SK-N-SH treated with all-trans-retinoic acid at 6 μM for 48 hours (cell line): ENCODE data around the gene PHIP.

Source experiments
- CSDC2 ChIP-seq: fragments of 250-450 bp; sonication (Bioruptor Pico); IDR thresholded peaks from 2 replicates; pipeline ENCODE4 v1.5.0; 2020; ENCODE audit warnings: mild to moderate bottlenecking, moderate library complexity
- ESRRG ChIP-seq: fragments of 250-450 bp; sonication (Bioruptor Pico); IDR thresholded peaks from 2 replicates; pipeline ENCODE4 v1.6.1; 2021; ENCODE audit warnings: mild to moderate bottlenecking
- GLIS3 ChIP-seq: fragments of 250-450 bp; sonication (Bioruptor Pico); IDR thresholded peaks from 2 replicates; pipeline ENCODE4 v1.5.0; 2020; ENCODE audit warnings: mild to moderate bottlenecking, moderate library complexity
- PPARA ChIP-seq: fragments of 250-450 bp; sonication (Bioruptor Pico); IDR thresholded peaks from 2 replicates; pipeline ENCODE4 v1.5.0; 2020; ENCODE audit warnings: mild to moderate bottlenecking, borderline replicate concordance
- RARB ChIP-seq: fragments of 250-450 bp; sonication (Bioruptor Pico); IDR thresholded peaks from 2 replicates; pipeline ENCODE4 v1.8.0; 2021; ENCODE audit warnings: mild to moderate bottlenecking, moderate library complexity
- TCF4 ChIP-seq: fragments of 250-450 bp; sonication (Bioruptor Pico); IDR thresholded peaks from 2 replicates; pipeline ENCODE4 v1.8.0; 2021; ENCODE audit warnings: mild to moderate bottlenecking, moderate library complexity, borderline replicate concordance
- TOX ChIP-seq: fragments of 250-450 bp; sonication (Bioruptor Pico); IDR thresholded peaks from 2 replicates; pipeline ENCODE4 v1.8.0; 2021; ENCODE audit warnings: mild to moderate bottlenecking, moderate library complexity, borderline replicate concordance
- ZFP3 ChIP-seq: fragments of 250-450 bp; sonication (Bioruptor Pico); IDR thresholded peaks from 2 replicates; pipeline ENCODE4 v1.5.0; 2020; ENCODE audit warnings: mild to moderate bottlenecking, moderate library complexity
- ZFP30 ChIP-seq: fragments of 450-650 bp; formaldehyde crosslinking; IDR thresholded peaks from 2 replicates; pipeline ENCODE4 v1.5.0; 2022; ENCODE audit warnings: mild to moderate bottlenecking, moderate library complexity
- ZNF565 ChIP-seq: fragments of 450-650 bp; formaldehyde crosslinking; conservative IDR thresholded peaks from 2 replicates; pipeline ENCODE4 v1.5.0; 2020; ENCODE audit warnings: low read depth, mild to moderate bottlenecking, moderate library complexity
- ZNF70 ChIP-seq: fragments of 450-650 bp; formaldehyde crosslinking; IDR thresholded peaks from 2 replicates; pipeline ENCODE4 v1.5.0; 2020; ENCODE audit warnings: mild to moderate bottlenecking, moderate library complexity
- TF ChIP-seq, protein P1 (sequence below): fragments of 250-450 bp; sonication (Bioruptor Pico); IDR thresholded peaks from 2 replicates; pipeline ENCODE4 v1.8.0; 2020; ENCODE audit warnings: mild to moderate bottlenecking, moderate library complexity, borderline replicate concordance

DNA sequence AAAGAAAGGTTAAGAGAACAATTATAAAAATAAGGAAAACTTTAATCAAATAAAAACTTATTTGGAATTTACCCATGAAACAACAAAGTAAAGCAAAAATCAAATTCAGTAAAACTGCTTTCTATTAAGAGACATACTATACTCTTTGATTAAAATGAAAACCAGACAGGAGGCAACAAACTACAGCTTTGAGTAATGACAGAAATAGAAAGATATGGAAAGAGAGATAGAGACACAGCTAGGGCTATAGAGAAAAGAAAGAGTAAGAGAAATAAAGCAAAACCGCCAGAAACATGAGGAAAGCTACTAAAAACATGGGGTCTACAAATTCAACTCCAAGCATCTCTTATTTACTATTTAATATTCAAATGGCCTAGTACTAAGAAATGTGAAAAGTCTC lies 67.6 kb downstream of the PHIP start:
- TF ChIP-seq, protein P1, sequence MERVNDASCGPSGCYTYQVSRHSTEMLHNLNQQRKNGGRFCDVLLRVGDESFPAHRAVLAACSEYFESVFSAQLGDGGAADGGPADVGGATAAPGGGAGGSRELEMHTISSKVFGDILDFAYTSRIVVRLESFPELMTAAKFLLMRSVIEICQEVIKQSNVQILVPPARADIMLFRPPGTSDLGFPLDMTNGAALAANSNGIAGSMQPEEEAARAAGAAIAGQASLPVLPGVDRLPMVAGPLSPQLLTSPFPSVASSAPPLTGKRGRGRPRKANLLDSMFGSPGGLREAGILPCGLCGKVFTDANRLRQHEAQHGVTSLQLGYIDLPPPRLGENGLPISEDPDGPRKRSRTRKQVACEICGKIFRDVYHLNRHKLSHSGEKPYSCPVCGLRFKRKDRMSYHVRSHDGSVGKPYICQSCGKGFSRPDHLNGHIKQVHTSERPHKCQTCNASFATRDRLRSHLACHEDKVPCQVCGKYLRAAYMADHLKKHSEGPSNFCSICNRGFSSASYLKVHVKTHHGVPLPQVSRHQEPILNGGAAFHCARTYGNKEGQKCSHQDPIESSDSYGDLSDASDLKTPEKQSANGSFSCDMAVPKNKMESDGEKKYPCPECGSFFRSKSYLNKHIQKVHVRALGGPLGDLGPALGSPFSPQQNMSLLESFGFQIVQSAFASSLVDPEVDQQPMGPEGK (CRISPR knock-in tag): no peak
- no peak for TF ChIP-seq RARB (CRISPR knock-in tag)
- TF ChIP-seq TCF4 (CRISPR knock-in tag): no peak
- TF ChIP-seq ZNF70: no peak
- no peak for TF ChIP-seq ZFP30 (CRISPR knock-in tag)
- TF ChIP-seq PPARA (CRISPR knock-in tag): no peak
- no peak for TF ChIP-seq GLIS3 (CRISPR knock-in tag)
- TF ChIP-seq ZFP3: no peak
- no peak for TF ChIP-seq TOX (CRISPR knock-in tag)
- TF ChIP-seq ESRRG (CRISPR knock-in tag): no peak
- TF ChIP-seq ZNF565 (CRISPR knock-in tag): no peak
- TF ChIP-seq CSDC2 (CRISPR knock-in tag): no peak
